ENCODE results near the gene TBC1D16. TPM values are rescaled to one million over a fixed set of nuclear protein-coding genes. Genes with fewer than 3 reads are reported as not detected.

TBC1D16 gene
- total RNA-seq, 1 donor: 68.8 TPM

GRCh38 chr17:80029258-80029974, 6.3 kb downstream of the TBC1D16 start:
- Histone ChIP-seq H4K20me1 (ENCODE audit: insufficient read depth, low read length) (peaks cover 66% of the 10 kb centered on the region), H2AFZ (ENCODE audit: low read length) (no peak overlapping the region), H3K27me3 (ENCODE audit: insufficient read depth, low read length) (no peaks in the 10 kb centered on the region), H3K9me3 (ENCODE audit: low read depth, low read length) (no peaks in the 10 kb centered on the region), H3K79me2 (ENCODE audit: insufficient read depth, low read length) (peaks cover 78% of the 10 kb centered on the region), H3K4me1 (ENCODE audit: insufficient read depth, low read length) (peaks cover 26% of the 10 kb centered on the region), H3K36me3 (ENCODE audit: insufficient read depth, low read length) (no peaks in the 10 kb centered on the region), H3K4me3 (ENCODE audit: insufficient read depth, low read length) (peak overlapping the region; percentile 14), H3K27ac (ENCODE audit: low read depth, low read length) (peak overlapping the region; percentile 63), H3K4me2 (ENCODE audit: insufficient read depth, low read length) (peak overlapping the region; percentile 53)
- peak; percentile 93 for DNase-seq (ENCODE audit: insufficient read length, low spot score, missing footprints)
- no peak for TF ChIP-seq CTCF (IDR thresholded peaks at IDR 0.05; ENCODE audit: extremely low read depth, low read depth, low read length)

- no peak overlapping the region for H3K4me3 ChIP-seq (ENCODE audit: insufficient read depth, low read length)
- H3K79me2 ChIP-seq (ENCODE audit: insufficient read depth, low read length): peaks cover 74% of the 10 kb centered on the region
- peaks cover 23% of the 10 kb centered on the region for H3K4me1 ChIP-seq (ENCODE audit: insufficient read depth, low read length)
- no peak for TF ChIP-seq CTCF (IDR thresholded peaks at IDR 0.05; ENCODE audit: extremely low read depth, low read depth, low read length)
- no peak overlapping the region for H3K27ac ChIP-seq (ENCODE audit: low read depth, low read length)
- no peaks in the 10 kb centered on the region for H3K27me3 ChIP-seq (ENCODE audit: insufficient read depth, low read length)
- H3K36me3 ChIP-seq (ENCODE audit: insufficient read depth, low read length): no peaks in the 10 kb centered on the region
- H2AFZ ChIP-seq (ENCODE audit: low read length): no peak overlapping the region
- H4K20me1 ChIP-seq (ENCODE audit: insufficient read depth, low read length): peaks cover 56% of the 10 kb centered on the region
- peak overlapping the region; percentile 53 for H3K4me2 ChIP-seq (ENCODE audit: insufficient read depth, low read length)
- peak; percentile 66 for DNase-seq (ENCODE audit: insufficient read length, low spot score, missing footprints)
- H3K9me3 ChIP-seq (ENCODE audit: low read depth, low read length): no peaks in the 10 kb centered on the region
These were observed 7.6 kb downstream of the TBC1D16 start for GRCh38 chr17:80028030-80028429.

GRCh38 chr17:80027043-80027435, 8.6 kb downstream of the TBC1D16 start:
- Histone ChIP-seq H4K20me1 (ENCODE audit: insufficient read depth, low read length) (peaks cover 52% of the 10 kb centered on the region), H3K79me2 (ENCODE audit: insufficient read depth, low read length) (peaks cover 64% of the 10 kb centered on the region), H3K27me3 (ENCODE audit: insufficient read depth, low read length) (no peaks in the 10 kb centered on the region), H3K4me2 (ENCODE audit: insufficient read depth, low read length) (no peak overlapping the region), H3K36me3 (ENCODE audit: insufficient read depth, low read length) (no peaks in the 10 kb centered on the region), H3K4me3 (ENCODE audit: insufficient read depth, low read length) (no peak overlapping the region), H3K4me1 (ENCODE audit: insufficient read depth, low read length) (peaks cover 23% of the 10 kb centered on the region), H3K27ac (ENCODE audit: low read depth, low read length) (no peak overlapping the region), H3K9me3 (ENCODE audit: low read depth, low read length) (no peaks in the 10 kb centered on the region), H2AFZ (ENCODE audit: low read length) (no peak overlapping the region)
- DNase-seq (ENCODE audit: insufficient read length, low spot score, missing footprints): peak; percentile 14
- no peak for TF ChIP-seq CTCF (IDR thresholded peaks at IDR 0.05; ENCODE audit: extremely low read depth, low read depth, low read length)

- no peak overlapping the region for H2AFZ ChIP-seq (ENCODE audit: low read length)
- H3K27me3 ChIP-seq (ENCODE audit: insufficient read depth, low read length): no peaks in the 10 kb centered on the region
- DNase-seq (ENCODE audit: insufficient read length, low spot score, missing footprints): peak; percentile 57
- TF ChIP-seq CTCF (IDR thresholded peaks at IDR 0.05; ENCODE audit: extremely low read depth, low read depth, low read length): no peak
- H4K20me1 ChIP-seq (ENCODE audit: insufficient read depth, low read length): peaks cover 50% of the 10 kb centered on the region
- H3K9me3 ChIP-seq (ENCODE audit: low read depth, low read length): no peaks in the 10 kb centered on the region
- H3K4me2 ChIP-seq (ENCODE audit: insufficient read depth, low read length): no peak overlapping the region
- H3K36me3 ChIP-seq (ENCODE audit: insufficient read depth, low read length): no peaks in the 10 kb centered on the region
- no peak overlapping the region for H3K4me3 ChIP-seq (ENCODE audit: insufficient read depth, low read length)
- H3K27ac ChIP-seq (ENCODE audit: low read depth, low read length): no peak overlapping the region
- H3K79me2 ChIP-seq (ENCODE audit: insufficient read depth, low read length): peaks cover 62% of the 10 kb centered on the region
- peaks cover 23% of the 10 kb centered on the region for H3K4me1 ChIP-seq (ENCODE audit: insufficient read depth, low read length)
These were observed 9.2 kb downstream of the TBC1D16 start for GRCh38 chr17:80026359-80027042.
